SKM-1 treated with dmso at 0.1 percent for 144 hours (cell line): ENCODE results near the gene DCAF5.
"Not testable (repeated sequence)": the region's sequence is repeated elsewhere in the genome, so short reads cannot be mapped to it uniquely, and the experiment has no call there.

Experiments used
- DNase-seq: peaks from one replicate; lab custom pipeline; 2025; ENCODE audit not compliant: unreplicated experiment; lab: John Stamatoyannopoulos, UW

DCAF5 gene

DNA sequence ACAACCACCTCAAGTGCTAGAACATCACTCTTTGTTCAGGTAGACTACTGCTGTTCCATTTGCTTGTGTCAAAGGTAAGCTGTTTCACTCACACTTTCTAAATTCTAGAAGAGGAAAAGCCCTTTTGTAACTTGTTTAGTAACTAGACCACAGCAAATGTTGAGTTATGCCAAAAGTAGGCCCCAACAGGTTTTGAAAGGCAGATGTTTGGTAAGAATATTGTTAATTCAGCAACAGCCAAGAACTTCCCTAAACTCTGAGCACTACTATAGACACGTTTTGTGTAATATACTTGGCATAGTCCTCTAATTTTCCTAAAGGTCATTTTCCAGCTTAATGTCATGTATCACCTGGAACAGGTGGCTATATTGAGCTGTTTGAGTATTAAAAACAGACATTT is 79.0 kb downstream of the DCAF5 start:
- DNase-seq = peak; percentile 50

DNA sequence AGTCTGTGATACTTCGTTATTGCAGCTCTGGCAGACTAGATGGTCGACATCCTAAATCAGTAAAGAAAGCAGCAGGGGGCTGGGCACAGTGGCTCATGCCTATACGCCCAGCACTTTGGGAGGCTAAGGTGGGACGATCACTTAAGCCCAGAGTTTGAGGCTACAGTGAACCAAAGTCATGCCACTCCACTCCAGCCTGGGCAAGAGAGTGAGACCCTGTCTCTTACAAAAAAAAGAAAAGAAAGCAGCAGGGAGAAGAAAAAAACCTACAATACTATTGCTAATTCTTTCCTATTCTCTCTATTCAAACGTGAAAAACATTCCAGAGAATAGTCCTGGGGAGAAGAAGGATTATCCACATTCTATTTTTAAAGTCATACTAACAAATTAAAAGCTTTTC is 79.5 kb downstream of the DCAF5 start:
- DNase-seq = no peak

DNA sequence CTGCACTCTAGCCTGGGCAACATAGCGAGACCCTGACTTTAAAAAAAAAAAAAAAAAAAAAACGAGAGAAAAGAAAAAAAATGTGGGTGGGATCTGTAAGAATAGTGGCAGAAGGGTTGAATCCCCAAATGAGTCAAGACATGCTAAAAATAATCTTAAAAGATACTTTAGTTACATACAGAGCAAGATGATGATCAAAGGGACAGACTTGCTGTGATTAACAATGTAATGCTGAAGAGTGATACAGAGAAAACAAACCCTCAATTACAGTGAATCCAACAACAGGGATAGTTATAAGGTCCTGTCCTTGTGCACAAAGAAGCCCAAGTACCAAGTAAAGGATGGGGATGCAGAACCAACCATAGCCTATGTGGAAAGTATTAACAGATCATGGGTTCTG is 80.3 kb downstream of the DCAF5 start:
- DNase-seq = no peak

DNA sequence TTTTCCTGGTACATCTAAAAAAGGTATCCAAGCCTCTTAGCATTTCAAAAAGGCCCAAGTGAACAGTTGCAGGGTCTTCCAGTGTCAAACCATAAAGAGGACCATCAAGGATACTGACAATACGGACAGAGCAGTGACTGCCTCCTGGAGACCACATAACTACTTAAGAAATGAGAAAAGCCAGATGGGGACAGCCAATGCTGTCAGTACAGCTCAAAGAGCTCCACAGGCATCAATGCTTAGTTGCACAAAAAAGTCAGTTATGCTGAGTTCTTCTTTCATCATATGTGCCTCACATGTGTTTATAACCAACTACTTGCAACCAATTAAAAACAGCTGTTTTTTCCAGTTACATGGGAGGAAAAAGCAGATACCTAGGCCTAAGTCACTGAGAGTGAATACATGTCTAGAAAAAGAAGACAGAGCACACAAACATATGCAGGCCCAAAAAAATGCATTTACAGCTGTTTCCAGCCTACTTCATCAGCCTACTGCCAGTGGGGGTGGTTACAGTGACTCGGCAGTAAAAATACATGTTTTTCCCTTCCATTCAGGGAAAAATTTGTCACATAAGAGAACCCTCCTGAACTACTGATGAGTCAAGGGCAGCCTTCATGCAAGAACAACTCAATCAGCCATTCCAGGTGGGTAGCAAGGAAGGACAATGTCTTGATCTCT is 84.0 kb downstream of the DCAF5 start:
- no peak for DNase-seq

DNA sequence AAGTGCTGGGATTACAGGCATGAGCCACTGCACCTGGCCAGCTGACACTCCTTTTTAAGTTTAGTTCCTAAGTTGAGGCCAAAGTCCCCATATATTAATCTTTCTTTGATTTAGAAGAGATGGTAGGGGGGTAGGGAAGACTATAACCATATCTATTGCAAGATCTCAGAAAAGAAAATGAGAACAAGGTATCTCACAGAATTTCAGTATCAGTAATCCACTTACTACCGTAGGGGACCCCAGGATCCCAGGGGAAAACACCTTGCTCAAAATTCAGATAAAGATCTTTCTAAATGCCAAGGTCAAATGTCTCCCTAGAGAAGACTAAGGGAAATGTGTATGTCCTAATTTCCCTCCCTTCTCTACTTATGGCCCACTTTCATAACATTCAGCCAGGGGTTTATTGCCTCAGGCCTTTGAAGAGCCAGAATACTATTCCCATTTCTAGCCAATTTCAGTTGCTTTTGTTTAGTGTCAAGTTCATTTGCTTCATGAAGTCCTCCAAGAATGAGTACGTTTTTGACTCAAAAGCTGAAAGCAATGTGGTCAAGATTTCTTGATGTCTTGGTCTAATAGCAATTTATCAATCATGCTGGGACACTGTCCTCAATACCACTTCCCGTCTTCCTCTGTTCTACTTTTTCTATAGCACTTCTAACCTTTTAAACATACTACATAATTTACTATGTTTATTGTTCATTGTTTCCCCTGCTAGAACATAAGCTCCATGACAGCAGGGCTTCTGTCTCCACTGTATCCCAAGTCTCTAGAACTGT is 86.3 kb downstream of the DCAF5 start:
- no peak for DNase-seq

DNA sequence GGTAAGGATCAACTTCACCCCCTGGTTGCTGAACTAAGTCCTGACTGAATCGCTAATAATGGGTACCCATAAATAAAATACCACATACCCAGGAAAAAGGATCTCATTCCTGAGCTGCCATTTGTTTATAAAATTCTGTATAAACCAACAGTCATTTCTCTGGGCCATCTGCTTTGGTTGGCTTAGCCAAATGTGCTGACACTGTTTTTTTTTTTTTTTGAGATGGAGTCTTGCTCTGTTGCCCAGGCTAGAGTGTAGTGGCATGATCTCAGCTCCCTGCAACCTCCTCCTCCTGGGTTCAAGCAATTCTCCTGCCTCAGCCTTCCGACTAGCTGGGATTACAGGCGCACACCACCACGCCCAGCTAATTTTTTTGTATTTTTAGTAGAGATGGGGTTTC is 87.0 kb downstream of the DCAF5 start:
- DNase-seq = not testable (repeated sequence)

DNA sequence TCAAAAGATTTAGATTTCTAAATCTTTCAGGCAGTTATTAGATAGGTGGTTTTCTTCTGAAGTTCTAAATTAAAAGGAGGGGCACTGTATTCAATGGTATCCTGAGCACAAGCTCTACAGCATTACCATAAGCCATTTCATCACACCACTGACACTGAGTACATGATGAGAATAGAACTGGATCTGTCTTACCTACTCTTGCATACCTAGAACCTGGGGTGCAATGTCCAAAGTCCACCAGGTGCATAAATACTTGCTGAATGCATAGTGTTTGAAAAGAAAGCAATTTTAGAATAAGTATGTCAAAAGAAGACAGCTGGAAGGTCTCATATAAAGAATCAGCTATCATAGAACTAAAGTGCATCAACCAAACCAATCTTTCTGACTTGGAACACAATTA is 88.3 kb downstream of the DCAF5 start:
- no peak for DNase-seq

- no peak for DNase-seq
Measured at GRCh38 chr14:69059658-69060623, 93.0 kb downstream of the DCAF5 start.

DNA sequence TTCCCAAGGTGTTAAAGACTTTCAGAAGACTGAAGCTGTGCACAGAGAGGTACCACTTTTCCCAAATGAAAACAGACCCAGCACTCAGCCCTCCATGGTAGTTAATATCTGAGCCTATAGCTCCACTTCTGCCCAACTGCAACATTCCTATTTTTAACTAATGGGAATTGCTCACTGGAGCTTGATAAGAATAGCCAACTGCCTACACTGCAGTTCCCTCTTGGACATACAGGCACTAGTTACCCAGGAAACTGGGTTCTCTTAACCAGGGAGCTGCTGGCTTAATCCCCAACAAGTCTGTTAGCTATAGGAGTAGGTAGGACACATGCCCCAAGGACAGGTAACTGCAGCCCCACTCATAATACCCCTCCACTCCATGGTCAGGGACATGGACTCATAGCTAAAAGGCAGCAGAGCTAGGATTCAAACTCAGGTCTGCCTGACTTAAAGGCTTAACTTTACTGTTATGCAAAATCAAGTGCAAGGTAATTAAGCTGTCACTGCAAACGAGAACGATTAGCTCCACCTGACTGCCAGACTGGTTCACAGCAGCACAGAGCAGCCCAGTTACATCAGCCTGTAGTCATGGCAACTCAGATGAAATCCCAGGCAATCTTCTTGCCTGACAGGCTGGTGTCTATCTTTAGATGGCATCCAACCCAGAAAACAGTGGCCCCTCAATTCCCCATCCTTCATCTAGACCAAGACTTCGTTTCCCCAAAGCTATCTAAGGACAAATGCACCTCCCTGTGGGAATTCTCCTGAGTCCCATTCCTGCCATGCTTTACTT is 96.7 kb downstream of the DCAF5 start:
- no peak for DNase-seq

- DNase-seq = no peak
Measured at GRCh38 chr14:69055125-69055524, 97.8 kb downstream of the DCAF5 start.

DNA sequence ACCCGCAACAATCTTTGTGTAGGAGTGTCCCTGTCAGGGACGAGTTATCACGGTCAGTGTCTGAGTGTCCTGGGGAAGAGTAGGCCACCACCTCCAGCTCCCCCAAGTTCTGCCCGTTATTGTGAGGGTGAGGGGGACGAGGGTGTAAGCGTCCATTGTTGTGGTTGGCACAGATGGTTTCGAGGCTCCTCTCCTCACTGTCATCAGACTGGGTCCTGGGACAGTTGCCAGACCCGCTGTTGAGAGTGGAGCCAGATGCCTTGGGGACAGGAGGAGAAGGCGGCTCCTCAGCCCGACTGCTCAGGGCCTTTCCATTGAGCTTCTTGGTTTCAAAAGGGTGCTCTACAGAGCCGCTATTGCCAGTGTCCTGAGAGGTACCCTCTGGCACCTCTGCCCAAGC is 98.9 kb downstream of the DCAF5 start:
- no peak for DNase-seq

DNA sequence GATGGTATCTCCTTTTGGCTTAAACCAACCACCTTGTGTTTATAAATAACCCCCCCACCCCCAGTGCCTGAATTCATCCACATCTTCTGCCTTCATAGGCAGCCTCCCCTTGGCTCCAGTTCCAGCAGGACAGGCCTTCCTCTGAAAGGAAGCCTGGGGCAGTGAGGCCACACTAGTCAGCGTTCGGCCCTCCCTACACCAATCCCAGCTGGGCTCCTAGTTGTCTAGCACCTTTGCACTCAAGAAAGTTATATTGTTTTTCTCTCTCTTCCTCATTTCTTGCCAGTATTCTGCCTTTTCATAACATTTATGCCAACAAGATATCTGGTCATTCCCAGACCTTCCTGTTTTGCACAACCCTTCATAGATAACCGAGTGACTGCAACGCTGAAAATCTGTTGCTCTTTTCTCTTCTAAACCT is 100.7 kb downstream of the DCAF5 start:
- no peak for DNase-seq

GRCh38 chr14:69050240-69051184 is 102.4 kb downstream of the DCAF5 start:
- DNase-seq = no peak

GRCh38 chr14:69049675-69050074 is 103.2 kb downstream of the DCAF5 start:
- no peak for DNase-seq

DNA sequence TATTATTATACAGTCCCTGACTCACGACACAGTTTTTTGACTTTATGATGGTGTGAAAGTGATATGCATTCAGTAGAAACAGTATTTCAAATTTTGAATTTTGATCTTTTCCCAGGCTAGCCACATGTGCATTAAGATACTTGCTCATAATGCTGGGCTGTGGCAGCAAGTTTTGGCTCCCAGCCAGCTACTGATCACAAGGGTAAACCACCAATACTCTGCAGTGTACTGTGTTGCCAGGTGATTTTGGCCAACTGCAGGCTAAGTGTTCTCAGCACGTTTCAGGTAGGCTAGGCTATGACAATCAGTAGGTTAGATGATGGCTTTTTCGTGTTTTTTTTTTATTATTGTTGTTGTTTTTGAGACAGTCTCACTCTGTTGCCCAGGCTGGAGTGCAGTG is 104.5 kb downstream of the DCAF5 start:
- DNase-seq = no peak

DNA sequence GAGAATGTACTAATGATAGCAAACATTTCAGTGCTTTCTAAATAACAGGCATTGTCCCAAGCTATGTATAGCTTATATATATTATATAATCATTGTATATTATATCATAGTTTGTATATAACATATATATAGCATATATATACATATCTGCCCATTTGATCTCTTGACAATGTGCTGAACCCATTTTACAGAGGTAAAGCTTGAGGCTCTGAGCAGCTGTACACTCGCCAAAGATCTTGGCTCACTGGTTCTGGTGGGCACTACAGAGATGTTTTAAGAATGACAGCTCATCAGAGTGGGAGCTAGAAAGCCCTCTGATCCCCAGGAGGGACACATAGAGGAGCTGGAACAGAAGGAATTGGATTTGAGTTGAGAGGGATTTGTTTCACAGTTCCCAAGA is 105.7 kb downstream of the DCAF5 start:
- no peak for DNase-seq

- no peak for DNase-seq
Measured at GRCh38 chr14:69046476-69046860, 106.5 kb downstream of the DCAF5 start.

DNA sequence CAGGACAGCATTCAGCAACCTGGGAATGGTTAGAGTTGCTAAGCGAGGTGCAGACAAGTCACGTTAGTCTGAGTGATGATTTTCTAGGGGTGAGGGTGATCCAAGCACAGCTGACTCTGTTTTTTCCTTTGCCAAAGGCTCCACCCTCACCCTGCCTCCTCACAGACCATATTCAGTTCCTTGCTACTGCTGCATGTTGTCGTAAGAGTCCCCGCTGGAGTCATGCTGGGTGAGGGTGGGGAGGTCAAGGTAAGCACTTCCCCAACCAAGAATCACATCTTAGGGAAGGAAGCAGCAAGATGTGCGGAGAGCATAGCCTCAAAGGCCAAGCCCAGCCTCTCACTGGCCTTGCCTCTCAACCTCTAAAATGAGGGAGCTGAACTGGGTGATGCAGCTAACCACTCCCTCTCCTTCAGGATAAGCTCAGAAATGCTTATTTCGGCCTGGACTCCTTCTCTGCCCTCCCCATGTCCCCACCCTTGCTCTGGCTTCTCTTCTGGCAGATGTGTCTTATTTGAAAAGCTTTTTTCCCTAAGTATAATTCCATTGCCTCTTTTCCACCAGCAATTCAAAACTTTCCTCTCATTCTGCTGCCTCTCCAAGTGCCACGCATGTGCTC is 107.0 kb downstream of the DCAF5 start:
- peak; percentile 41 for DNase-seq

- no peak for DNase-seq
Measured at GRCh38 chr14:69044965-69045555, 107.9 kb downstream of the DCAF5 start.
